ENCODE results near the gene MAN1B1.

The MAN1B1 gene

DNA sequence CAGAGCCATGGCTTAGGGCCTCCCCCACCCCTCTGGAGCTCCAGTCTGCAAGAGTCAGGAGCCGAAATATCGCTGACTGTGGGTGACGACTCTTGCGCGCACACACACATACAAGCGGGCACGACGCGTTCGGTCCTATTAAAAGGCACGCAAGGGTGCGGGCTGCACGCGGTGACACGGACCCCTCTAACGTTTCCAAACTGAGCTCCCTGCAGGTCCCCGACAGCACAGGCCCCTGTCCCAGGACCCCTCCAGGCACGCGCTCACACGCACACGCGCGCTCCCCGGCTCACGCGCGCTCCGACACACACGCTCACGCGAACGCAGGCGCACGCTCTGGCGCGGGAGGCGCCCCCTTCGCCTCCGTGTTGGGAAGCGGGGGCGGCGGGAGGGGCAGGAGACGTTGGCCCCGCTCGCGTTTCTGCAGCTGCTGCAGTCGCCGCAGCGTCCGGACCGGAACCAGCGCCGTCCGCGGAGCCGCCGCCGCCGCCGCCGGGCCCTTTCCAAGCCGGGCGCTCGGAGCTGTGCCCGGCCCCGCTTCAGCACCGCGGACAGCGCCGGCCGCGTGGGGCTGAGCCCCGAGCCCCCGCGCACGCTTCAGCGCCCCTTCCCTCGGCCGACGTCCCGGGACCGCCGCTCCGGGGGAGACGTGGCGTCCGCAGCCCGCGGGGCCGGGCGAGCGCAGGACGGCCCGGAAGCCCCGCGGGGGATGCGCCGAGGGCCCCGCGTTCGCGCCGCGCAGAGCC is 52.1 kb downstream of the MAN1B1 start, which contains the start of gene GRIN1:
GRIN1 (plus strand) TSS at position 433 of the 746 bp plus-strand sequence. CDS start 333 bp downstream, outside the sequence.
- Mint-ChIP-seq H3K9me3 (no peaks in the 10 kb centered on the region), H3K4me3 (peak within 1 kb of the TSS; percentile 21), H3K27me3 (peaks cover 40% of the 10 kb centered on the region), H3K4me1 (peaks cover 10% of the 10 kb centered on the region), H3K36me3 (no peaks in the 10 kb centered on the region), H3K27ac (peak within 1 kb of the TSS; percentile 53)
- ATAC-seq (ENCODE audit: low read depth) (peak; percentile 52), DNase-seq (ENCODE audit: low spot score in 2 of 2) (no peak)

DNA sequence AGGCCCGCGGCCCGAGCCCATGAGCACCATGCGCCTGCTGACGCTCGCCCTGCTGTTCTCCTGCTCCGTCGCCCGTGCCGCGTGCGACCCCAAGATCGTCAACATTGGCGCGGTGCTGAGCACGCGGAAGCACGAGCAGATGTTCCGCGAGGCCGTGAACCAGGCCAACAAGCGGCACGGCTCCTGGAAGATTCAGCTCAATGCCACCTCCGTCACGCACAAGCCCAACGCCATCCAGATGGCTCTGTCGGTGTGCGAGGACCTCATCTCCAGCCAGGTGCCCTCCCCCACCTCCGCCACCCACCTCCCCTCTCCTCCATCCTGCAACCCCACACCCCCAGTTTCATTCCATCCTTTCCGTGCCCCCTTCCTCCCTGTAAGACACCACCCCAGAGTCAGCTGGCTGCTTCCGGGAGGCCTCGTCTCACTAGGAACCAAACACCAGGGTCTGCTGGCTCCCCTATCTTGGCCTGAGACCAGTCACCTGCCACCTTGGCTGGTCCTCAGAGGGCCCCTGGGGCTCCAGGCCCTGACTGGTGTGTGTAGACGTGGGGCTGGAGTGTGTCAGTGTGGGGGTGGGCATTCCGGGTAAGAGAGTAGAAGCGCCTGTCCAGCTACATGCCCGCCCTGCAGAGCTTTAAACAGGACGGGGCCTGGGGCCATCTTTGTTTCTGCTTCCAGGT is 52.8 kb downstream of the MAN1B1 start:
- H3K4me3 Mint-ChIP-seq: peak overlapping the region; percentile 21
- H3K27ac Mint-ChIP-seq: peak overlapping the region; percentile 53
- H3K4me1 Mint-ChIP-seq: peaks cover 10% of the 10 kb centered on the region
- DNase-seq (ENCODE audit: low spot score in 2 of 2) (no peak), ATAC-seq (ENCODE audit: low read depth) (no peak)
- peaks cover 45% of the 10 kb centered on the region for H3K27me3 Mint-ChIP-seq
- H3K36me3 Mint-ChIP-seq: no peaks in the 10 kb centered on the region
- no peaks in the 10 kb centered on the region for H3K9me3 Mint-ChIP-seq

DNA sequence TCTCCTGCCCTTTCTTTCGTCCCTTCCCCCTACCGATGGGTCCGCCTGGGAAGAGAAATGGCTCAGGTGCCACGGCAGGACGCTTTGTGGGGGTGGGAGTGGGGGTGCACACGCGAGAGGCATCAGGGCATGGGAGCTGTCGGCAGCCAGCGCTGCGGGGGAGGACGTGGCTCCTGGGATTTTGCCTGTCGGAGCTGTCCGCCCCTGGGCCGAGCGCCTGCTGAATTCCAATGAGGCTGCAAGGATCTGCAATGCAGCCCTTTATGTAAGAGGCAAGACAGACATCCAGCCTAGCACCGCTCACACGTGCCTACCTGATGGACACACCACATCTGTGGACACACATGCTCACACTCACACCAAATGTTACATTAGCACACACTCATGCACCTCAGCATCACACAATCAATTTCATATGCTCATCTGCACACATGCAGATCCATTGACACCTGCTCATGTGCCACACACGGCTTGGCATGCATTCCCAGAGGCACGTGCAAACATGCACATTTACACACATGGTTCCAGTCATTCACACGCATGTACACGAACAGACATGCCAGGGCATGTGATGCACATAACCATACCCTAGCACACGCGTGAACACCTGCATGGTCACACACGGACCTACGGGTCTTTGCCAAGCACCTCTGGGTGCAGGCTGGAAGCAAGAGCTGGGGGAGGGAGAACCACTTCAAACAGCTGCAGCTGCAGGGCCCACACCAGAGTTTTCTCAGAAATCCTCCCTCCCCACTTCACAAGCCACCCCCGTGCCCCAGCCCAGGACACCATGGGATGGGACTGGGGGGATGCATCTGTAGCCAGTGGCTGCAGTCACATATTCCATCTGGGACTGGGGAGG is 53.6 kb downstream of the MAN1B1 start:
- peaks cover 45% of the 10 kb centered on the region for H3K27me3 Mint-ChIP-seq
- no peaks in the 10 kb centered on the region for H3K36me3 Mint-ChIP-seq
- no peak for DNase-seq (ENCODE audit: low spot score in 2 of 2)
- no peaks in the 10 kb centered on the region for H3K9me3 Mint-ChIP-seq
- no peak overlapping the region for H3K27ac Mint-ChIP-seq
- no peak for ATAC-seq (ENCODE audit: low read depth)
- peaks cover 10% of the 10 kb centered on the region for H3K4me1 Mint-ChIP-seq
- H3K4me3 Mint-ChIP-seq: no peak overlapping the region

DNA sequence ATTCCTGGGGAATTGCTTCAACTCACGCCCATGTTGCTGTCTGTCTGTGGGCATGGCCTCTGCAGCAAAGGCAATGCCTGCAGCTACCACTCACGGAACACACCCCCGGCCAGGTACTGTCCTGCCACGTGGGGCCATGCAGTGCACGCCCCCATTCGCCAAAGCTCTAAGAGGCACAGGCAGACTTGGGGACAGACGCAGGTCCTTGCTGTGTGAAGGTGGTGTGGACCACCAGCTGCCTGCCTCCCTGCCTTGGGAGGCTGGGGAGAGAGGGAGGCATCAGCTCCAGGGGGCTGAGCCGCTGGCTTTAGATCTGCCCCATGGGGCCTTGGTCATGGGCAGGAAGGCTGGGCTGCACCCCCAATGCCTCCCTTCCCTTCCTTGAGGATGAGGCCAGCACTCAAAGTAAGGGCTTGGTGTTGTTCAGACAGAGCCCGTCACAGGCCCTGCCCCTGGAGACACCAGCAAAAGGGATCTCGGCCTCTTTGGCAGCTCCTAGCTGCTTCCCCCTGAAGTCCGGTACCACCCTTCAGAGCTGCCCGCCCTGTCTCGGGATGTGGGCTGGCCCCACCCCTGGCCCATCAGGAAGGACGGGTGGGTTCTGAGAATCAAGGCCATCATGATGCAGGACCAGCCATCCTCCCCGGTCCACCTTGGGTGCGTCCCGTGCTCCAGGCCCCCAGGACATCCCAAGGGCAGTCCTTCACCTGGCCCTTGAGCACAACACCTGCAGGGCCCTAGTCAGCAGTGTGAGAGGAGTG is 54.4 kb downstream of the MAN1B1 start:
- DNase-seq (ENCODE audit: low spot score in 2 of 2) (no peak), ATAC-seq (ENCODE audit: low read depth) (no peak)
- Mint-ChIP-seq H3K27me3 (peaks cover 44% of the 10 kb centered on the region), H3K4me3 (no peak overlapping the region), H3K27ac (no peak overlapping the region), H3K36me3 (no peaks in the 10 kb centered on the region), H3K4me1 (peaks cover 5% of the 10 kb centered on the region), H3K9me3 (no peaks in the 10 kb centered on the region)

DNA sequence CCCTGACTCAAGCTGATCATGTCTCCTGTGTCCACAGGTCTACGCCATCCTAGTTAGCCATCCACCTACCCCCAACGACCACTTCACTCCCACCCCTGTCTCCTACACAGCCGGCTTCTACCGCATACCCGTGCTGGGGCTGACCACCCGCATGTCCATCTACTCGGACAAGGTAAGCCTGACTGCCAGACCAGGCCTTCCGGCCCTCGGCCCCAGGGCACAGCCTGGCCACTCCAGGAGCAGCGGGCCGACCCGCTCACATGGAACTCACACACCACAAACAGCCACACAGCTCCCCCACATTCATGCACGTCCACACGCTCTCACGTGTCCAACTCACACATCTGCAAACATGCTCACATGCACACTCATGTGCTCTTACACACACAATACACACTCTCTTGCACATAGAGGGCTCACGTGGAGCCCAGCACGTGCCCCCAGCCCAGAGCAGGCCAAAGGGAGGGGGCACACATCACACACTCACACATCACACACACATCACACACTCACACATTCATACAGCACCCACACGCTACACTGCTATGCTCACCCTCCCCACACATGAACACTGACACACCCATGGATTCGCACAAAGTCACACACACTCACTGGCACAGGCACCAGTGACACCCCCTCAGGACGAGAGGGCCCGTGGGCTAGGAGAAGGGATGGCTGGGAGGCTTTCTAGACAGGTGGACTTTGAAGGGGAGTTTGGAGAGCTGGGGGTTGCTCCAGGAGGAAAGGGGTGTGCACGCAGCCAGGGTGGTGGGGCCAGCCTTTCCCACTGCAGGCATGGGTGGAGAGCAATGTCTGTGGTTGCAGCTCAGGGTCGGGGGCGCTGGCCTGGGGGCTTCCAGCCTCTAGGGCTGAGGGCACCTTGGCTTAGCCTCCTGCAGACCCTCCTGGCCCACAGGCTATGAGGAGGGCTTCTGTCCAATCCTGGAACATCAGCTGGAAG is 55.5 kb downstream of the MAN1B1 start:
- no peak for ATAC-seq (ENCODE audit: low read depth)
- Mint-ChIP-seq H3K4me1 (peaks cover 8% of the 10 kb centered on the region), H3K4me3 (no peak overlapping the region), H3K36me3 (no peaks in the 10 kb centered on the region), H3K27me3 (peaks cover 45% of the 10 kb centered on the region), H3K27ac (no peak overlapping the region), H3K9me3 (no peaks in the 10 kb centered on the region)
- DNase-seq (ENCODE audit: low spot score in 2 of 2): no peak

DNA sequence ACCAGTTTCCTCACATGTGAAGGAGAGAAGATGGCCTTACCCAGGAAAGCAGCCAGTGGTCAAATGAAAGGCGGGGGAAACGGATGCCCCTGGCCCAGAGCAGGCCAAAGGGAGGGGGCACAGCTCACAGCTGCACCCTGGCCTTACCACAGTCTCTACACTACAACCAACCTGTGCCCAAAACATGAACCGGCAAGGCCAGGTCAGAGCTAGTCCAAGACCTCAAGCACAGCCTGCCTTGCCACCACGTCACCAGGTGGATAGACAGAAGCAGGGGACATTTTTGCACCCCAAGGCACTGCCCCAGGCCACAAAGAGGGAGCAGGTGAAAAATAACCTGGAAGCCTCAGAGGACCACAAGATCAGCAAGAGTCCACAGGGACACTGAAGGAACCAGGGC is 56.7 kb downstream of the MAN1B1 start:
- H3K27ac Mint-ChIP-seq: no peak overlapping the region
- H3K4me3 Mint-ChIP-seq: no peak overlapping the region
- DNase-seq (ENCODE audit: low spot score in 2 of 2): no peak
- ATAC-seq (ENCODE audit: low read depth): no peak
- H3K4me1 Mint-ChIP-seq: peaks cover 7% of the 10 kb centered on the region
- no peaks in the 10 kb centered on the region for H3K9me3 Mint-ChIP-seq
- peaks cover 42% of the 10 kb centered on the region for H3K27me3 Mint-ChIP-seq
- H3K36me3 Mint-ChIP-seq: no peaks in the 10 kb centered on the region

DNA sequence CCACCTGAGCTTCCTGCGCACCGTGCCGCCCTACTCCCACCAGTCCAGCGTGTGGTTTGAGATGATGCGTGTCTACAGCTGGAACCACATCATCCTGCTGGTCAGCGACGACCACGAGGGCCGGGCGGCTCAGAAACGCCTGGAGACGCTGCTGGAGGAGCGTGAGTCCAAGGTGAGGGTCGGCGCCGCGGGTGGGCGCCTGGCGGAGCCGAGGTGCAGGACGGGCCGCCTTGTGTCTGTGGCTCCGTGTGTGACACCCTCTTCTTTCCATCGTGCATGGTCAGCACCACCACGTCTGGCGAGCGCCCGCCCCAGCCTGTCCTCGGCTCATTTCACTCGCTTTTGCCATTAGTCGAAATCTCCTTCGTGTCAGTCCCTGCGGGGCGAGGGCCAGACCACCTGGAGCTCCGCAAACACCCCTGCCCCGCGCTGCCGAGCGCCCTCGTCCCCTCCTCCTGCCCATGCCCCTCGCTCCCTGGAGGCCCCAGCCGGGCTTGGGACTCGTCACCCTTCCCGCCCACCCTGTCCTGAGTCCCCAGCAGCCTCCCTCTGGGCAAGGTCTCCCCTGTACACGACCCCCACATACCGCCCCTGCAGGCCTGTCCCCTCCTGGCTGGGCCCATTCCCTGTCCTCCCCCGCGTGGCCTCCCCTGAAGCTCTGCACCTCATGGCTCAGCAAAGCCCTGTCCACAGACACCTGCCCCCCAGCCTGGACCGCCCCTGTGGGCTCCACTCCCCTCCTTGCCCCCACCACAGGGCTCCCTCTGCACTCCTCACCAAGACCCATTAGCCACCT is 59.1 kb downstream of the MAN1B1 start:
- Mint-ChIP-seq H3K9me3 (no peaks in the 10 kb centered on the region), H3K36me3 (no peaks in the 10 kb centered on the region), H3K4me3 (no peak overlapping the region), H3K27ac (no peak overlapping the region), H3K4me1 (peaks cover 10% of the 10 kb centered on the region), H3K27me3 (peaks cover 30% of the 10 kb centered on the region)
- no peak for ATAC-seq (ENCODE audit: low read depth)
- DNase-seq (ENCODE audit: low spot score in 2 of 2): no peak

DNA sequence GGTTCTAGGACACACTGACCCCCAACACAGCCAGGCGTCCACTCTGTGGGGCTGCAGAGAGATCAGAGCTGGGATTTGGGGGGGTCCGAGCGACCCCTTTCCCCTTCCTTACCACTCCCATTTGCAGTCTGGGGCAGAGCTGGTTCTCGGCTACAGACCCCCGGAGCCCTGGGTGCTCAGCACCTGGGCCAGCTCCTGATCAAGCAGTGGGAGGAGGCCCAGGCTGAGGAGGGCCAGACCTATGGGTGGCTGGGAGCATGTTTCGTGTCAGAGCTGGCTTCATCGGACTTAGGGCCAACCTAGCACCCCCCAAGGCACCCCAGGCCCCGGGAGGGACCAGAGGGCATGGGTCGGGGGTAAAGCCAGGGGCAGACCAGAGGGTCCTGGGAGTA is 59.7 kb downstream of the MAN1B1 start:
- Mint-ChIP-seq H3K9me3 (no peaks in the 10 kb centered on the region), H3K27ac (no peak overlapping the region), H3K36me3 (no peaks in the 10 kb centered on the region), H3K4me1 (peaks cover 10% of the 10 kb centered on the region), H3K27me3 (peaks cover 28% of the 10 kb centered on the region), H3K4me3 (no peak overlapping the region)
- no peak for DNase-seq (ENCODE audit: low spot score in 2 of 2)
- no peak for ATAC-seq (ENCODE audit: low read depth)

DNA sequence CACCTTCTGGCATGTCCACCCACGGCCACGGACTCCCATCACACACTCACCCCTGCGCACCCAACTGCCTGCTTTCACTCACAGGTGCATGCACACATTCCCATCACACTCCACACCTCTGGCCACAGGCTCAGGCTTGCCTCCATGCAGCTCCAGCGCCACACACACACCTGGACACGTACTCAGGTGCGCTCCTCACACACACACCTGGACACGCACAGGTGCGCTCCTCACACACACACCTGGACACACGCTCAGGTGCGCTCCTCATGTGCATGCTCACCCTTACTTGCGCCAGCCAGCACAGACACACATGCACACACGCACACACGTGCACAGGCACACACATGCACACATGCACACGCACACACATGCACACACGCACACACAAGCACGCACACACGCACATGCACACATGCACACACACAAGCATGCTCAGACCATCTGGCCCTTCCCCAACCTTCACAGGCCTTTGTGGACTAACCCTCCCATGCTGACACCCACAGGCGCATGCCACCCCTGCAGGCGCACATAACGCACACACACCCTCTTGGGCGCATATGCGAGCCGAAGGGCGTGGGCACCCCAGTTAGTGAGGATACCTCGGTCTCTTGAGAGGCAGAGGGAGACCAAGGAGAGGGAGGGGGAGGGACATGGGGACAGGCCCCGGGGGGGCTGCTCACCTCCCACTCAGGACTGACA is 60.5 kb downstream of the MAN1B1 start:
- Mint-ChIP-seq H3K27me3 (peaks cover 23% of the 10 kb centered on the region), H3K9me3 (no peaks in the 10 kb centered on the region), H3K4me3 (no peak overlapping the region), H3K27ac (no peak overlapping the region), H3K36me3 (no peaks in the 10 kb centered on the region), H3K4me1 (peaks cover 9% of the 10 kb centered on the region)
- no peak for ATAC-seq (ENCODE audit: low read depth)
- no peak for DNase-seq (ENCODE audit: low spot score in 2 of 2)

DNA sequence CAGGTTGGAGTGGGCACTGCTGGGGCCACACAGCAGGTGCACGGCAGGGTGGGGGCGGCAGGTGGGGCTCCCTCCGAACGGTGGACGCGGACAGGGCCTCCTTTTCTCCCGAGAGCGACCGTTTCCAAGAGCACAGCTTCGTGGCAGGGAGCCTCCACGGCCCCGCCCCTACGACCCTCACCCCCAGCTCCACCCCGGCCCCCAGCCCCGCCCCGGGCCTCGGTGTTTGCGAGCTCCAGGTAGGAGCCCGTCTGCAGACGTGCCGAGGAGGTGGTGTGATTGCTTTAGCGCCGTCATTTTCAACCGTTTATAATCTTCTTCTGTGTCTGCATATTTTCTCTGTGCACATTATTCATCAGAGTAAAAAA is 61.0 kb downstream of the MAN1B1 start:
- Mint-ChIP-seq H3K9me3 (no peaks in the 10 kb centered on the region), H3K27ac (no peak overlapping the region), H3K4me1 (peaks cover 7% of the 10 kb centered on the region), H3K4me3 (no peak overlapping the region), H3K36me3 (no peaks in the 10 kb centered on the region), H3K27me3 (peaks cover 20% of the 10 kb centered on the region)
- no peak for DNase-seq (ENCODE audit: low spot score in 2 of 2)
- no peak for ATAC-seq (ENCODE audit: low read depth)

DNA sequence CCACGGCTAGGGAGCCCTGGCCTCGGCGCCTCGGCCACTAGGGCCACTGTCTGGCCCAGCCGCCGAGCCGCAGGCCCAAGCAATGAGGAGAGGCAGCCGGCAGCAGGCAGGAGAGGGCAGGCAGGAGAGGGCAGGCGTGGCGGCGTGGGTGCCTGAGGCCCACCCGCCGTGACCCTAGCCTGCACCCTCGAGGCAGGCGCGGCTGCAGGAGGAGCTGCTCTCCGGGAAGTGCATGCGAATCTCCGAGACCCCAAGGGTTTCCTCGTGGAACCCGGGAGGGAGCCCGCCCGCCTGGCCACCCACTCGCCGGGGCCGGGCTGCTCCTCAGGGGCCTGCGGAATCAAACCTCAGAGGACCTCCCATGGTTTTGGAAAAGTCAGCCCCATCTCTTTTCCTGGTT is 61.5 kb downstream of the MAN1B1 start:
- no peak overlapping the region for H3K27ac Mint-ChIP-seq
- peaks cover 20% of the 10 kb centered on the region for H3K27me3 Mint-ChIP-seq
- H3K9me3 Mint-ChIP-seq: no peaks in the 10 kb centered on the region
- H3K36me3 Mint-ChIP-seq: no peaks in the 10 kb centered on the region
- H3K4me3 Mint-ChIP-seq: no peak overlapping the region
- DNase-seq (ENCODE audit: low spot score in 2 of 2): no peak
- no peak for ATAC-seq (ENCODE audit: low read depth)
- peaks cover 7% of the 10 kb centered on the region for H3K4me1 Mint-ChIP-seq

DNA sequence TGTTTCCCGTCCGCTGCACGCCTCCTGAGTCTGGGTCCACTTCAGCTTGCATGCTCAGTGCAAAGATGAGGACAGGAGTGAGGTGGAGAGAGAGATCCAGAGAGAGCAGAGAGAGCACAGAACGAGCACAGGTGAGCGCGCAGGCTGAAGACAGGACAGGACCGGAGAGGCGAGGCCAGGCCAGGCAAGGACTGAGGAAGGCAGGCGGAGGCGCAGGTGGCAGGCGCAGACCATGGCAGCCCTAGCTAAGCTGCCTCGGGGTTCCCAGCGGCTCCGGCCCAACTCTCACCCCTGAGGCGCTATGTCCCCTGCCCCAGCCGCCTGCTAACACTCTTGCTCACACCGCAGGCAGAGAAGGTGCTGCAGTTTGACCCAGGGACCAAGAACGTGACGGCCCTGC is 61.9 kb downstream of the MAN1B1 start:
- peaks cover 20% of the 10 kb centered on the region for H3K27me3 Mint-ChIP-seq
- peaks cover 7% of the 10 kb centered on the region for H3K4me1 Mint-ChIP-seq
- DNase-seq (ENCODE audit: low spot score in 2 of 2) (no peak), ATAC-seq (ENCODE audit: low read depth) (no peak)
- H3K4me3 Mint-ChIP-seq: no peak overlapping the region
- H3K36me3 Mint-ChIP-seq: no peaks in the 10 kb centered on the region
- H3K9me3 Mint-ChIP-seq: no peaks in the 10 kb centered on the region
- no peak overlapping the region for H3K27ac Mint-ChIP-seq
